Mesendoderm (in vitro differentiated cells): ENCODE data around the gene PPAN.
A peak's percentile ranks its signal among the peaks of the same experiment; 100 is the strongest.

Experiments
- DNase-seq: peaks from one replicate; pipeline ENCODE4 v3.0.0; 2013
- H2AK5ac ChIP-seq: 2 replicates; pipeline ENCODE4 v1.6.1; 2013; ENCODE audit warnings: low read length, inconsistent platforms
- H2BK120ac ChIP-seq: 2 replicates; pipeline ENCODE4 v1.6.1; 2013; ENCODE audit warnings: low read depth, mild to moderate bottlenecking, low read length, moderate library complexity, mixed read lengths
- H2BK15ac ChIP-seq: replicated peaks from 2 replicates; pipeline ENCODE4 v1.6.1; 2013; ENCODE audit warnings: low read depth, mild to moderate bottlenecking, moderate library complexity
- H2BK5ac ChIP-seq: 2 replicates; pipeline ENCODE4 v1.6.1; 2013; ENCODE audit warnings: low read length, inconsistent platforms
- H3K18ac ChIP-seq: 2 replicates; pipeline ENCODE4 v1.6.1; 2013; ENCODE audit warnings: mild to moderate bottlenecking, low read length, mixed read lengths
- H3K23ac ChIP-seq: one replicate; pipeline ENCODE4 v1.6.1; 2013; ENCODE audit warnings: low read length
- H3K27ac ChIP-seq: 2 replicates; pipeline ENCODE4 v1.5.1; 2013; ENCODE audit warnings: low read depth, mild to moderate bottlenecking, inconsistent platforms, low read length, moderate library complexity
- H3K27me3 ChIP-seq: 2 replicates; pipeline ENCODE4 v1.6.1; 2013; ENCODE audit warnings: low read length, control low read depth, mild to moderate bottlenecking, inconsistent platforms; ENCODE audit not compliant: insufficient read depth, poor library complexity
- H3K36me3 ChIP-seq: 2 replicates; pipeline ENCODE4 v1.6.1; 2013; ENCODE audit warnings: low read length, inconsistent platforms; ENCODE audit not compliant: control insufficient read depth, insufficient read depth
- H3K4ac ChIP-seq: one replicate; pipeline ENCODE4 v1.6.1; 2013; ENCODE audit warnings: low read depth, mild to moderate bottlenecking, low read length, moderate library complexity
- H3K4me1 ChIP-seq: 2 replicates; pipeline ENCODE4 v1.6.1; 2013; ENCODE audit warnings: low read depth, low read length, inconsistent platforms; ENCODE audit not compliant: control insufficient read depth
- H3K4me2 ChIP-seq: 2 replicates; pipeline ENCODE4 v1.6.1; 2013; ENCODE audit warnings: low read length
- H3K4me3 ChIP-seq: 2 replicates; pipeline ENCODE4 v1.5.1; 2013; ENCODE audit warnings: mild to moderate bottlenecking, low read length
- H3K56ac ChIP-seq: one replicate; pipeline ENCODE4 v1.6.1; 2013; ENCODE audit warnings: low read length
- H3K79me1 ChIP-seq: 2 replicates; pipeline ENCODE4 v1.6.1; 2013; ENCODE audit warnings: low read length, inconsistent platforms
- H3K79me2 ChIP-seq: 2 replicates; pipeline ENCODE4 v1.6.1; 2013; ENCODE audit warnings: mild to moderate bottlenecking, low read length; ENCODE audit not compliant: control insufficient read depth, insufficient read depth
- H3K9ac ChIP-seq: 2 replicates; pipeline ENCODE4 v1.6.1; 2013; ENCODE audit warnings: low read length, inconsistent platforms
- H4K5ac ChIP-seq: one replicate; pipeline ENCODE4 v1.6.1; 2013; ENCODE audit warnings: low read length
- H4K8ac ChIP-seq: one replicate; pipeline ENCODE4 v1.6.1; 2013; ENCODE audit warnings: low read depth, mild to moderate bottlenecking, control low read depth, low read length, moderate library complexity
- WGBS: extraction: QIAGEN DNeasy Blood & Tissue Kit; methylation state at CpG from one replicate; pipeline ENCODE4 v1.1.7; 2013; ENCODE audit warnings: low lambda C conversion rate, missing lambda C conversion rate; ENCODE audit not compliant: insufficient coverage; ENCODE audit errors: extremely low coverage; 5-methylcytosine and 5-hydroxymethylcytosine counted together

PPAN gene

DNA sequence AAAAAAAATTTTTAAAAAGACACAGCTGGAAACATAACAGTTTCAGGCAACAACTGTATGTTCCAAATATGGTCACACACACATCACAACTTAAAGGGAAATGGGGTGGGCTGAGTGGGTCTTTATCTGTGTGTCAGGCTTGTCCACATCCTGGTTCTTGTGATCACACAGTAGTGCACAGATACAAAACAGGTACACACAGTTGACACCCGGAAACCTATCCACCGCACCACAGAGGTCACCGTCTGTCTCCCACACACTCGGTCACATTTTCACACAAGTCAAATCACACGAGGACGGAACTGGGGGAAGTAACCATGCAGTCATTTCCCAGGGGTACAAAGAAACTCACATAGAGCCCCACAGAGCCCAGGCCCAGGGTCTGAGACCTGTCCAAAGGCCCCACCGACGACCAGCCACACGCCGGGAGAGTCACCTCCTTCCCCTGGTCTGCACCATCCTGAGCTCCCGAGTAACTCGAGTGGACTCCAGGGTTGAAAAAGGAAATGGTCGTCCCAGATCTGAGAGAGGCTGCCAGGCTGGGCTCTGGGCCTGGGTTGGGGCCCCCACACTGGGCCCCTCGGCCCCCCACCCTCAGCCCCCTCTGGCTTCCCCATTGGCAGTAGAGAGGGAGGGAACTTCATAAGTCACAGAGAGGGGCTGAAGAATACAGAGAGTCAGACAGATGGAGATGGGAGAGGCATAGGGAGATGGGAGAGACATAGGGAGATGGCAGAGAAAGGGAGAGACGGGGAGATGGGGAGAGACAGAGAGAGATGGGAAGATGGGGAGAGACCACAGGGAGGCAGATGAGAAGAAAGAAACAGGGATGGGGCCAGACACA, 1.3 kb upstream of the PPAN start:
- H3K18ac ChIP-seq = no peak overlapping the region
- peaks cover 21% of the 10 kb centered on the region for H3K79me2 ChIP-seq
- no peak overlapping the region for H4K8ac ChIP-seq
- no CpG with 5 or more reads among the region's 15 CpGs for WGBS
- no peak overlapping the region for H3K56ac ChIP-seq
- H2BK15ac ChIP-seq = no peak overlapping the region
- no peak for DNase-seq
- H3K23ac ChIP-seq = no peak overlapping the region
- peaks cover 14% of the 10 kb centered on the region for H3K36me3 ChIP-seq
- H3K4ac ChIP-seq = no peak overlapping the region
- H3K27ac ChIP-seq = no peak overlapping the region
- no peak overlapping the region for H2BK5ac ChIP-seq
- H3K4me2 ChIP-seq = no peak overlapping the region
- H2AK5ac ChIP-seq = no peak overlapping the region
- no peaks in the 10 kb centered on the region for H3K4me1 ChIP-seq
- H2BK120ac ChIP-seq = no peak overlapping the region
- peaks cover 15% of the 10 kb centered on the region for H3K79me1 ChIP-seq
- H3K9ac ChIP-seq = no peak overlapping the region
- H3K27me3 ChIP-seq = no peaks in the 10 kb centered on the region
- no peak overlapping the region for H3K4me3 ChIP-seq
- H4K5ac ChIP-seq = no peak overlapping the region

DNA sequence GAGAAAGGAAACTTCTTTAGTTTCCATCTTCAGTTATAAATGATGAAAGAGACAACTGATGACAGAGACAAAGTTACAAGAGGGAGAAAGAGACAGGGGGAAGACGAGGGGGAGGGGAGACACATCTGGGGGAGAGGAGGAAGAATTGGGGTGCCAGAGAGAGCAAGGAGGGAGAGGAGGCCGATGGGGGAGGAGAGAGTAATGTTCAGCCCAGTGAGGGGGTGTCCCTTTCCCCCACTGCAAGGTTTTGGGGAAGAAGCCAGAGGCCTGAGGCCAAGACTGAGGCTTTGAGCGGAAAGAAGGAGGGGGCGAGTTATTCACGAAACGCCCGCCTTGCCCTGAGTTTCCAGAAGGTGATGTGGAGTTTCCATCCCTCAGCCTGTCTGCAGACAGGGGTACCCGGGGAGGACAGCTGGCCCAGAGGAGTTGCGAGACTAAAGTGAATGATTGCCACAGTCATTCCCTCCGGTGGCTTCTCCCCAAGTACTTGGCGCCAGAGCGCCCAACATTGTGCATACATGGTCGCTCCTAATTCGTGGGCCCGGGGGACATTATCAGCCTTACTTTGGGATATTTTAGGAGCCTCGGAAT, 558 bp upstream of the PPAN start:
- H3K9ac ChIP-seq = no peak overlapping the region
- H3K4me2 ChIP-seq = no peak overlapping the region
- no peak overlapping the region for H3K23ac ChIP-seq
- no peak overlapping the region for H3K56ac ChIP-seq
- H3K79me1 ChIP-seq = peaks cover 15% of the 10 kb centered on the region
- no peak overlapping the region for H2BK5ac ChIP-seq
- no peaks in the 10 kb centered on the region for H3K27me3 ChIP-seq
- H3K4ac ChIP-seq = no peak overlapping the region
- peaks cover 17% of the 10 kb centered on the region for H3K36me3 ChIP-seq
- no peak for DNase-seq
- H3K18ac ChIP-seq = no peak overlapping the region
- no peak overlapping the region for H4K5ac ChIP-seq
- H2BK15ac ChIP-seq = no peak overlapping the region
- no peak overlapping the region for H3K27ac ChIP-seq
- H3K4me3 ChIP-seq = no peak overlapping the region
- H3K4me1 ChIP-seq = no peaks in the 10 kb centered on the region
- H3K79me2 ChIP-seq = peaks cover 21% of the 10 kb centered on the region
- WGBS = no CpG with 5 or more reads among the region's 16 CpGs
- no peak overlapping the region for H2AK5ac ChIP-seq
- no peak overlapping the region for H4K8ac ChIP-seq
- no peak overlapping the region for H2BK120ac ChIP-seq

DNA sequence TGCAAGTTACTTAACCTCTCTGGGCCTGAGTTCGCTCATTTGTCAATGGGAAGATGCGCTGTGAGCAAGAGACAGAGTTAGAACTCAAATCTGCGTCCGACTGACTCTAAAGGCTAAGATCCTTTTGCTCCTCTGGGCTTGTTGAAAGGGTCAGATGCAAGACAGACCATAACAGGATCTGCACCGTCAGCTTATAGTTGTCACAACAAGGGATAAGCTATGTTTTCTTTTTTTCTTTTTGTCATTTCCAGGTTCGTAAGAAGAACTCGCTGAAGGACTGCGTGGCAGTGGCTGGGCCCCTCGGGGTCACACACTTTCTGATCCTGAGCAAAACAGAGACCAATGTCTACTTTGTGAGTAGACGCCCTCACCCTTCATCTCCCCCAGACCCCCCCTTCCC, 1.1 kb downstream of the PPAN start:
- no peak for DNase-seq
- H3K27ac ChIP-seq = no peak overlapping the region
- peak overlapping the region; percentile 98 for H3K9ac ChIP-seq
- no peak overlapping the region for H4K8ac ChIP-seq
- H3K36me3 ChIP-seq = peaks cover 19% of the 10 kb centered on the region
- peak overlapping the region; percentile 47 for H3K4me2 ChIP-seq
- no peak overlapping the region for H3K23ac ChIP-seq
- H2BK15ac ChIP-seq = no peak overlapping the region
- H3K18ac ChIP-seq = no peak overlapping the region
- no peaks in the 10 kb centered on the region for H3K27me3 ChIP-seq
- no peak overlapping the region for H4K5ac ChIP-seq
- no peak overlapping the region for H2AK5ac ChIP-seq
- H3K79me1 ChIP-seq = peaks cover 15% of the 10 kb centered on the region
- no CpG with 5 or more reads among the region's 10 CpGs for WGBS
- no peak overlapping the region for H2BK5ac ChIP-seq
- peak overlapping the region; percentile 80 for H3K4me3 ChIP-seq
- peak overlapping the region; percentile 82 for H3K4ac ChIP-seq
- no peak overlapping the region for H2BK120ac ChIP-seq
- no peaks in the 10 kb centered on the region for H3K4me1 ChIP-seq
- peaks cover 21% of the 10 kb centered on the region for H3K79me2 ChIP-seq
- H3K56ac ChIP-seq = peak overlapping the region; percentile 99

DNA sequence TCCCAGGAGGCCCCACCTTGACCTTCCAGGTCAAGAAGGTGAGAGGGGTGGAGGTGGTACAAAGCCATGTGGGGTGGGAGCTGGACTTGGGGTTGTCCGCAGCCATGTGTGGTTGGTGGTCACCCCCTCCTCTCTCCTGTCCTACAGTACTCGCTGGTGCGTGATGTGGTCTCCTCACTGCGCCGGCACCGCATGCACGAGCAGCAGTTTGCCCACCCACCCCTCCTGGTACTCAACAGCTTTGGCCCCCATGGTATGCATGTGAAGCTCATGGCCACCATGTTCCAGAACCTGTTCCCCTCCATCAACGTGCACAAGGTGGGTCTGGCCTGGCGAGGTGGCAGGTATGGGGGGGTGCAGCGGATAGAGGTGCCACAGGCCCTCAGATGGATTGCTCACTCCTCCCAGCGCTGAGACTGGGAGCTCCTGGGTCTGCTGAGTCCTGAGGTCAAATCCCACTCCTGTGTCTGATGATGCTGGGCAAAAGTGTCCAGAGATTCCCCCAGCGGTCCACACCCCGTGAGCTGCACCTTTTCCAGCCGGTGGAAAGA, 1.7 kb downstream of the PPAN start:
- H2BK120ac ChIP-seq = no peak overlapping the region
- H4K8ac ChIP-seq = no peak overlapping the region
- H3K27me3 ChIP-seq = no peaks in the 10 kb centered on the region
- peaks cover 21% of the 10 kb centered on the region for H3K79me2 ChIP-seq
- no peak for DNase-seq
- H3K36me3 ChIP-seq = peaks cover 19% of the 10 kb centered on the region
- WGBS = no CpG with 5 or more reads among the region's 14 CpGs
- peak overlapping the region; percentile 15 for H3K56ac ChIP-seq
- H4K5ac ChIP-seq = no peak overlapping the region
- no peaks in the 10 kb centered on the region for H3K4me1 ChIP-seq
- no peak overlapping the region for H2AK5ac ChIP-seq
- H3K23ac ChIP-seq = no peak overlapping the region
- H3K27ac ChIP-seq = no peak overlapping the region
- H3K9ac ChIP-seq = no peak overlapping the region
- H3K4me2 ChIP-seq = no peak overlapping the region
- no peak overlapping the region for H3K4ac ChIP-seq
- no peak overlapping the region for H2BK5ac ChIP-seq
- H3K18ac ChIP-seq = no peak overlapping the region
- no peak overlapping the region for H3K4me3 ChIP-seq
- peaks cover 15% of the 10 kb centered on the region for H3K79me1 ChIP-seq
- H2BK15ac ChIP-seq = no peak overlapping the region

DNA sequence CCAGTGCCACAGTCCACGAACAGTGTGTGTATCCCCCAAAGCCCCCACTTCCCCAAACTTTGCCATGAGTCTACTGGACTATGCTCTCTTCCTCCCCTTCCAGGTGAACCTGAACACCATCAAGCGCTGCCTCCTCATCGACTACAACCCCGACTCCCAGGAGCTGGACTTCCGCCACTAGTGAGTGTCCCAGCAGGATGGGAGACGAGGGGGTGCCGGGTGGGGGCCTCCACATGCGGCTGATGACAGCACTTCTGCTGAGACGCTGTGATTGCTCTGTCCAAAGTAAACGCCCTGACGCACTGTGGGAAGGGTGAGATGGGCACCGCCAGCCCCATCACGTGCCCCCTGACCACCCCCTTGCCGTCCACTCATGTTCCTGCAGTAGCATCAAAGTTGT, 3.4 kb downstream of the PPAN start:
- no peak overlapping the region for H2BK120ac ChIP-seq
- no peak overlapping the region for H3K9ac ChIP-seq
- H2BK15ac ChIP-seq = no peak overlapping the region
- H3K18ac ChIP-seq = no peak overlapping the region
- no peak overlapping the region for H3K4me3 ChIP-seq
- no peaks in the 10 kb centered on the region for H3K4me1 ChIP-seq
- H2BK5ac ChIP-seq = no peak overlapping the region
- no peak overlapping the region for H3K27ac ChIP-seq
- H3K79me2 ChIP-seq = peaks cover 21% of the 10 kb centered on the region
- no peak overlapping the region for H2AK5ac ChIP-seq
- H3K4ac ChIP-seq = no peak overlapping the region
- no peak overlapping the region for H3K23ac ChIP-seq
- H3K27me3 ChIP-seq = no peaks in the 10 kb centered on the region
- no peak overlapping the region for H4K5ac ChIP-seq
- no peak overlapping the region for H4K8ac ChIP-seq
- H3K79me1 ChIP-seq = peaks cover 15% of the 10 kb centered on the region
- no peak overlapping the region for H3K4me2 ChIP-seq
- no peak overlapping the region for H3K56ac ChIP-seq
- H3K36me3 ChIP-seq = peaks cover 19% of the 10 kb centered on the region
- DNase-seq = no peak
- WGBS = no CpG with 5 or more reads among the region's 14 CpGs
